ENCODE results near the gene PTDSS2.
"Not testable (repeated sequence)": the region's sequence is repeated elsewhere in the genome, so short reads cannot be mapped to it uniquely, and the experiment has no call there.

PTDSS2 gene

DNA sequence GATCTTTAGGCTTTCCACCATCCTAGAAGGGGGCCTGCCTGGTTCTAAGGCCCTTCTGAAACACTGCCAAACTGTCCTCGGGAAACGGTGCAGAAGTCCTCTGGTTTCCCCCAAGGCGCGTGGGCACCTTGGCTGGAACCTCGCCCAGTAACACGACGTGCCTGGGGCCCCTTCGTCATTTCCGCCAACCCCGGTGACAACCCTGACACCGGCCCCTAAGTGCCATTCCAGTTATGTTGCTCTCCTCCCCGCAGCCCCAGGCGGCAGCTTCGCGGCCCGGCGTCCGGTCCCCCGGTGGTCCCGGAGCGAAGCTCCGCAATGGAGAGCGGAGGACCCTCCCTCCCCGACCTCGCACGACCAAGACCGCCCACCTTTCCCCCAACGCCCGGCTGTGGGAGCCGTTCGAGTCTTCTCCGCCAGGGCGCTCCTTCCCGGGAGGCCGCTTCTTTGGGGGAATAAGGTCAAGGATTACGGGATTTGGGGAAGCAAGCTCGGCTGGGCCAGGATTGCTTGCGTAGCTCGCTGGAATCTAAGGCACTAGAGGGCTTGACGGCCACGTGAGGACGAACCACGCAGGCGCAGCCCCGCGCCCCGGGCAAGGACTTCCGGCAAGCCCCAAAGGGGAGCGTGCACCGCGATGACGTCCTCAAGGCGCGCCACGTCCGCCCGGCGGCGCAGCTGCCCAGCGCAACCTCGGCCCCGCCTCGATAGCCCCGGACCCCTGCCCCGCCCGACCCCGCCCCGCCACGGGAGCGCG is 56.3 kb downstream of the PTDSS2 start:
- DNase-seq (ENCODE audit: low read depth), result peak; percentile 92

DNA sequence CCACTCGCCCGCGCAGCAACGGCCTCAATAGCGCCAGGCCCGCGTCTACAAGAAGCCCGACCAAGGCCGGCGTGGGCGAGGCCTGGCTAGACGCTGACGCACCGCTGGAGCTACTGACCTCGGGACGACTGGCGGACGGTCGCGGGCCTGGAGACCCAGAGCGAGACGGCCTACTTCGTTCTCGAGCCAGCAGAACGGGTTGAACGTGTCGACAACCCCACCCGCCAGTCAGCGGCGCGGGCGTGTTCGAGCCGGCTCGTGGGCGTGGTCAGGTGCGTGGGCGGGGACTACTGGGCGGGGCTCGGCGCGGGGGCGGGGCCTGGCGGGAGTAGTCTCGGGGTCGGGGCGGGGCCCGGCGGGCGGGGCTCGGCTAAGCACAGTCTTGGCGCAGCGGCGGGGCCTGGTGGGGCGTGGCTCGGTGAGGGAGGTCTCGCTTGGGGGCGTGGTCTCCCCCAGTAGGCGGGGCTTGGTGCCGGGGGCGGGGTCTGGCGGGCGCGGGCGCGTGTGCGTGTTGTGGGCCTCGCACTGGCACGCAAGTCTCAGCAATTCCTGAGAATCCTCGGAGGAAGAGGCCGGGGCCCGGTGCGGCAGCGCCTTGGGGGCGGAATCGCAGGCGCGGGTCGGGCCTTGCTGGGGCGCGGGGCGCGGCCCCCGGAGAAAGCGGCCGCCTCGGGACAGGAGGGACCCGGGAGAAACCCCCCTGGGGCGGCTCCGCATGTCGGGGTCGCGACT is 57.1 kb downstream of the PTDSS2 start, which contains the start of gene RNH1:
Gene RNH1 (minus strand): TSS at position 248 of the 732 bp plus-strand sequence. CDS start 5,080 bp downstream, outside the sequence.
- DNase-seq (ENCODE audit: low read depth), result peak; percentile 86

DNA sequence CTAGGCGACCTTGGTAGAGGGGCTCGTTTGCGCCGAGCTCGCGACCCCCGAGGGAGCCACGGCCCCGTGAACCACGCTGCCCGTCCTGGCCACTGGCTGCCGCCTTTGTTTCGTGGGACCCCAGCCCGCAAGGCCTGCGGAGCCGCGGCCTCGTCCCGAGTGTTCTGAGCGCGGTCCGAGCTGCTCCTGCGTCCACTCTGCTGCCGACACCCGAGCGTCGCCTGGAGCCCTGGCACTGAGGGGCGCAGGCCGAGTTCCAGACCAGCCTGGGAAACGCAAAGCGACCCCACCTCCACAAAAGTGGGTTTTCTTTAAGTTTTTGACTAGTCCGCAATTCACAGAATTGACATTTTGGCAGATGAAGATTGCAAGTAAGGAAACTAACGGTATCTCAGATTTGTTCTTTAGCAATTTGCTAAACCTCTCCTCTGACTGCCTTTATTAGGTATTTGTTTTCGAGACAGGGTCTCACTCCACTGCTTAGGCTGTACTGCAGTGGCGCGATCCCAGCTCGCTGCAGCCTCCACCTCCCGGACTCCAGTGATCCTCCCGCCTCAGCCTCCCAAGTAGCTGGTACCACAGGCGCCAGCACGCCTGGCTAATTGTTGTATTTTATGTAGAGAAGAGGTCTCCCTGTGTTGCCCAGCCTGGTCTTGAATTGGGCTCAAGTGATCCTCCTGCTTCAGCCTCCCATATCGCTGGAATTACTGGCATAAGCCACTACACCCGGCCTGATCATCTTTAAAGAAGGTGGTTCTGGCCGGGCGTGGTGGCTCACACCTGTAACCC is 57.8 kb downstream of the PTDSS2 start:
- no peak for DNase-seq (ENCODE audit: low read depth)

DNA sequence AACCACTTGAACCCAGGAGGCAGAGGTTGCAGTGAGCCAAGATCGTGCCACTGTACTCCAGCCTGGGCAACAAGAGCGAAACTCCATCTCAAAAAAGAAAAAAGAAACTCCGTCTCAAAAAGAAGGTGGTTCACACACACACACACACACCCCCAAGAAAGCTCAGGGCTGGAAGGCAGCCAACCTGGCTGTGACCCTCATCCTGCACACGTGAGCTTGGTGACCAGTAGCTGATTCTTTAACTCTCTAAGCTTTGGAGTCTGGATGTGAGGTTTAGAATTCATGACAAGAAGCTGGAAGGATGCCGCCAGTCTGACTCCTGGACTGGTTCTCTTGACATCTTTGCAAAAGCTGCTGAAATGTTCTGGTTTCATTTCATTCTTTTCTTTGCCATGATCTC is 58.9 kb downstream of the PTDSS2 start:
- no peak for DNase-seq (ENCODE audit: low read depth)

DNA sequence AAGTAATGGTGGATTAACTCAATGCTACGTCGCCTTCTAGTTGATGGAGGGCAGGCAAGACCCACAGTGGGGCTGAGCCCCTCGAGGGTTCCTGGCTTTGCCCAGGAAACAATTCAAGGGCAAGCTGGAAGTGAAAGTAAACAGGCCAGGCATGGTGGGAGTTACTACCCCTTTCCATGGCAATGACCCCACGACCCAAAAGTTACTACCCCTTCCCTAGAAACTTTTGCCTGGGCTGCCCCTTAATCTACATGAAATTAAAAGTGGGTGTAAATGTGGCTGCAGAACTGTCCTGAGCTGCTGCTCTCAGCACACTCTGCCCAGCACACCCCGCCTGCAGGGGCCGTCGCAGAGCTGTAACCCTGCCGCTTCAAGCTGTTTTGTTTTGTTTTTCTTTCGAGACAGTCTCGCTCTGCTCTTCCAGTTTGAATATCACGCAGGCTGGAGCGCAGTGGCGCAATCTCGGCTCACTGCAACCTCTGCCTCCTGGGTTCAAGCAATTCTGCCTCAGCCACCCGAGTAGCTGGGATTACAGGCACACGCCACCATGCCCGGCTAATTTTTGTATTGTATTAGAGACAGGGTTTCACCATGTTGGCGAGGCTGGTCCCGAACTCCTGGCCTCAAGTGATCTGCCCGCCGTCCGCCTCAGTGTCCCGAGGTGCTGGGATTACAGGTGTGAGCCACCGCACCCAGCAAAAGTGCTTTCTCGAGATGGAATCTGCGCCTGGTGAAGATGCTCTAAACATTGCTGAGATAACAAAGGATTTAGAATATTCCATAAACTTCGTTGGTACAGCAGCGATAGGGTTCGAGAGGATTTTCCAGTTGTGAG is 62.9 kb downstream of the PTDSS2 start:
- DNase-seq (ENCODE audit: low read depth), result no peak

DNA sequence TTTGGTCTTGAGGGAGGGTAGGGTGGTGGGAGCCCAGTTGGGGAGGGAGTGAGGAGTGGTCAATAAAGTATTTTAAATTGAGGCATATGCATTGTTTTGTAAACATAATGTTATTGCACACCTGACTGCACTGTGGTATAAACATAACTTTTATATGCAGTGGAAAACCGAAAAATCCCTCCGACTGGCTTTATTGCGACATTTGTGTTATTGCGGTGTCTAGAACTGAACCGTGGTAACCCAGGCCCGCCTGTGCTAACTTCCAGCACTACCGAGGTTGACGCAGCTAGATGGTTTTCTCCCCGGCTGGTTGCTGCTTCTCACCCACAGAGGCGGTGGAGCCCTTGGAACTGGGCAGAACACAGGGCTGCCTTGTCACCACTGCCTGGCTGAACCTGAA is 64.5 kb downstream of the PTDSS2 start:
- DNase-seq (ENCODE audit: low read depth), result no peak

DNA sequence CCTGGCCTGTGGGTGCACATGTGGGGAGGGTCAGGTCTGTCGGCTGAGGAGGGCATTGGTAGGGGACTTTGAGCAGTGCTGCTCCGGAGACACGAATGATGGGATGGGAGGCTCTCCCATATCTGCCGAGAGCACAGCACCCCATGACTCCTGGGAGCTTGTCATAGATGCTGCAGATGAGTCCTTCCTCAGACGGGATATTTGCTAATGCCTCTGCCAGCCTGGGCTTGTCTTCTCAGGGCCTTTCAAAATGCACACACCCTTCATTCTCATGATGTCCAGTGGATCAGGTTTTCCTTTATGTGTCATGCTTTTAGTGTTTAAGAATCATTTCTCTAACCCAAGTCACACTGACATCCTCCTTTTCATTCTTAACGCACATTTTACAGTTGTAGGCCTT is 65.1 kb downstream of the PTDSS2 start:
- DNase-seq (ENCODE audit: low read depth), result no peak

DNA sequence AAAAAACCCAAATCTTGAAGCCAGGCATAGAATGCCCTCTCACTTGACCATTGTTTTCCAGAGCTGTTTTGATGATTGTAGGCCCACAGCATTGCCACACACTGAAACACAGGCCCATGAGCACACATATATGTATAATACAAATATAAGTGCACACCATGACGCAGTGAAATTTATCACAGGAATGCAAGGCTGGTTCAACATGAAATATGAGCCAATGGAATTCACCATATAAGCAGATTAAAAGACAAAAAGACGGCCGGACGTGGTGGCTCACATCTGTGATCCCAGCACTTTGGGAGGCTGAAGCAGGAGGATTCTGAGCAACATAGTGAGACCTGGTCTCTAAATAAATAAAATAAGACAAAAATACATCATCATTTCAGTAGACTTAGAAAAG is 66.3 kb downstream of the PTDSS2 start:
- no peak for DNase-seq (ENCODE audit: low read depth)

DNA sequence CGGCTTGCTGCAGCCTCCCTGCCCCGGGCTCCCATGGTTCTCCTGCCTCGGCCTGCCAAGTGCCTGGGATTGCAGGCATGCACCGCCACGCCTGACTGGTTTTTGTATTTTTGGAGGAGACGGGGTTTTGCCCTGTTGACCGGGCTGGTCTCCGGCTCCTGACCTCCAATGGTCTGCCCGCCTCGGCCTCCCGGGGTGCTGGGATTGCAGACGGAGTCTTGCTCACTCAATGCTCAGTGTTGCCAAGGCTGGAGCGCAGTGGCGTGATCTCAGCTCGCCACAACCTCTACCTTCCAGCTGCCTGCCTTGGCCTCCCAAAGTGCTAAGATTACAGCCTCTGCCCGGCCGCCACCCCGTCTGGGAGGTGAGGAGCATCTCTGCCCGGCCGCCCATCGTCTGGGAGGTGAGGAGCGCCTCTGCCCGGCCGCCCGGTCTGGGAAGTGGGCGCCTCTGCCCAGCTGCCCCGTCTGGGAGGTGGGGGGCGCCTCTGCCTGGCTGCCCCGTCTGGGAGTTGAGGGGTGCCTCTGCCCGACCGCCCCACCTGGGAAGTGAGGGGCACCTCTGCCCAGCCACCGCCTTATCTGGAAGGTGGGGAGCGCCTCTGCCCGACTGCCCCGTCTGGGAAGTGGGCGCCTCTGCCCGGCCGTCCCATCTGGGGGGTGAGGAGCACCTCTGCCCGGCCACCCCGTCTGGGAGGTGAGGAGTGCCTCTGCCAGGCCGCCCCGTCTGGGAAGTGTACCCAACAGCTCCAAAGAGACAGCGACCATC is 67.0 kb downstream of the PTDSS2 start:
- not testable (repeated sequence) for DNase-seq (ENCODE audit: low read depth)

DNA sequence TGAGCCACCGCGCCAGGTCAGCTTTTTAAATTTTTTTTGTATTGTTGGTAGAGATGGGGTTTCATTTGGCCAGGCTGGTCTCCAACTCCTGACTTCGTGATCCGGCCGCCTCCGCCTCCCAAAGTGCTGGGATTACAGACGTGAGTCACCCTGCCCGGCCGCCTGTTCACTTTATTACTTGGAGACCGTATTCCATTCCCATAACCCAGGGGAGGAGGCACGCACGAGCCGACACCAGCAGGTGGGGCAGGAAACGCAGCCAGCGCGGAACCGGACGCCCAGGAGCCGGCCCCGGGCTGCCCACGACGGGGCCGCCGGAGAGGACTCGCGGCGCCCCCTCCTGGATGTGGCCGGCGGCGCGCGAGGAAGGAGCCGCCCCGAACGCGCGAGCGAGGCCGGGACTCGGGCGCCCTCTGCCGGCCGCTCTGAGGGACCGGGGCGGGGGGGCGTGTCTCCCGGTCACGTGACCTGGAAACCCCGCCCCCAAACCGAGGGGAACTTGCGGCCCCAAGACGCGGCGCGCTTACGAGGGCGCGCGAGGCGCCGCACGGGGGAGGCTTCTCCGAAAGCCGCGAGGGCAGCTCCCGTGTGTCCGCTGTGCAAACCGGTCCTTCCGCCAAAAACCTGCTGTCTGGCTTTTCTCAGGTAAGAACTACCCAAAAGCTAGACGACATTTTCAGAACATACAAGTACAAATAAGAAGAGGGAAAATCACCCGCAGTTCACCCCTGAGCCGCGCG is 68.6 kb downstream of the PTDSS2 start:
- DNase-seq (ENCODE audit: low read depth), result peak; percentile 95

DNA sequence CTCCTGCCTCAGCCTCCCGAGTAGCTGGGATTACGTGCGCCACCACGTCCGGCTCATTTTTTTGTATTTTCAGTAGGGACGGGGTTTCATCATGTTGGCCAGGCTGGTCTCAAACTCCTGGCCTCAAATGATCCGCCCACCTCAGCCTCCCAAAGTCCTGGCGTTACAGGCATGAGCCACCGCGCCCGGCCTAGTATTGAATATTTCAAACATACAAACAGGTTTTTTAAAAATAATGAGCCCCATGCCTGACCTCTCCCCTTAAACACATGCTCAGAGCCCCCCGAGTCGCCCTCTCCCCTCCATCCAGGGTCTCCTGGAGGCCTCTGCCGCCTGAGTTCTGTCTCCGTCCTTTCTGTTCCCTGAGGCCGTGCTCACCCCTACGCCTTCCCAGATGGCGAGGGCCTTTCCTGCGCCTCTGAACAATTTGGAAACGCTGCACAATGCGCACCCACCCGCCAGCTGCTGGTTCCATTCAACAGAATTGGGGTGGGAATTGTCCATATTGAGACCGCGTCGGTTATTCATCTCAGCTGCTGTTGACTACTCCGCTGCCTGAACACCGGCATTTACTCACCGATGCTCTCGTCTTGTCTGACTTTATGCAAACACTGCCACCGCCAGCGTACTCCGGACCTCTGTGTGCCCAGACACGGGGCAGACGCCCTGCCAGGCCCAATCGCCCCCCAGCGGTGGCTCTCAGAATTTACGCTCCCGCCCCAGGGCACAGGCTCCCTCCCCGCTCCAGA is 70.5 kb downstream of the PTDSS2 start:
- DNase-seq (ENCODE audit: low read depth), result no peak

DNA sequence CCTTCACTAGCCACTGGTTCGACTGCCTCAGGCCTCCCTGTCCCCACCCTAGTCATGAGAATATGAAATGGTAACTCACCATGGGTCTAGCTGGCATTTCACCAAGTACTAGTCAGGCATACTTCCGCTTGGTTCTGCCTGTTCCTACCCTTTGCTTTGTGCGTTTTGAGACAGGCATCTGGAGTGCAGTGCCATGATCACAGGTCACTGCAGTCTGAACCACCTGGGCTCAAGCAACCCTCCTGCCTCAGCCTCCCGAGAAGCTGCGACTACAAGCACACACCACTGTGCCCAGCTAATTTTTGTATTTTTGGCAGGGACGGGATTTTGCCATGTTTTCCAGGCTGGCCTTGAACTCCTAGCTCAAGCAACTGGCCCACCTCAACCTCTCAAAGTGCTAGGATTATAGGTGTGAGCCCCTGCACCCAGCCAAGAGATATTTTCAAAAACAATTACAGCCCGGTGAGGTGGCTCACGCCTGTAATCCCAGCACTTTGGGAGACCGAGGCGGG is 71.2 kb downstream of the PTDSS2 start:
- DNase-seq (ENCODE audit: low read depth), result no peak

DNA sequence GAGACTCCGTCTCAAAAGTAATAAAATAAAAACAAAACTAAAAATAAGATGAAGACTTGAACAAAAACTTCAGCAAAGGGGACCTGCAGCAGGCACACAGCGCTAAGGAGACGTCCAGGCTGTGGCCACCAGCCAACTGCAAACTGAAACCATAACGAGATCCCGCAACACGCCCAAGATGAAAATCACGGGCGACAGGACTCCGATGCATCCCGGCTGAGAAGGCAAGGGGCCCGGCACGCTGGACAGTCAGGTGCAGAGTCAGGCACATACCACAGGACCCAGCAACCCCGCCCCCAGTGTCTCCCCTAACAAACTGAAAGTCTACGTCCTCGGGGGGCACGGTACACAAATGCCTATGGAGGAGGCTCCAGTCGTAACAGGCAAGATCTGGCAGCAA is 76.1 kb downstream of the PTDSS2 start:
- no peak for DNase-seq (ENCODE audit: low read depth)

DNA sequence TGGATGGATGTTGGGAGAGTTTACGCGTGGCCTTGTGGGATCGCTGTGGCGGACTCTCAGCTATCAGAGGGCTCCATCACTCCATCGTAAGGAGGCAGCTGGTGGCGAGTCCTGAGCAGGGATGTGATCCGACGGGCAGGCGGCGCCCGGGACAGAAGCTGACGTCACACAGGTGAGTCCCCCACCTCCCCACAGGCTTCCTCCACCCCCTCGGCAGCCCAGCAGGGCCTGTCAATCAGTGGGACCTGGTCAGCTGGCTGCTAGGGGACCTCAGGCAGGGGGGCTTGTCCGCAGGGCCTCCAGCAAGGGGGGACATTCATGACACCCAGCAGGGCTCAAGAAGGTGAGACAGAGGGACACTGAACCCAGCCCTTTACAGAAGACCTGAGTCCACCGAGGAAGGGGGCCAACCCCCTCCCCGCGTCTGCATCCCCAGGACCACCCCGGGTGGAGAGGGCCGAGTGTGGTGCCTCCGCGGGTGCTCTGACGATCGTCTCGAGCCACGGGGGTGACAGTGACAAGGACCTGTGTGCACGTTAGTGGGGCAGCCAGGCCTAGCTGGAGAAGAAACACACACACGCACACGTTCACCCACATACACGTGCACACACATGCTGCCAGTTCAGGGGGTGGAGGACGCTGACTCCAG is 78.2 kb downstream of the PTDSS2 start:
- DNase-seq (ENCODE audit: low read depth), result no peak

DNA sequence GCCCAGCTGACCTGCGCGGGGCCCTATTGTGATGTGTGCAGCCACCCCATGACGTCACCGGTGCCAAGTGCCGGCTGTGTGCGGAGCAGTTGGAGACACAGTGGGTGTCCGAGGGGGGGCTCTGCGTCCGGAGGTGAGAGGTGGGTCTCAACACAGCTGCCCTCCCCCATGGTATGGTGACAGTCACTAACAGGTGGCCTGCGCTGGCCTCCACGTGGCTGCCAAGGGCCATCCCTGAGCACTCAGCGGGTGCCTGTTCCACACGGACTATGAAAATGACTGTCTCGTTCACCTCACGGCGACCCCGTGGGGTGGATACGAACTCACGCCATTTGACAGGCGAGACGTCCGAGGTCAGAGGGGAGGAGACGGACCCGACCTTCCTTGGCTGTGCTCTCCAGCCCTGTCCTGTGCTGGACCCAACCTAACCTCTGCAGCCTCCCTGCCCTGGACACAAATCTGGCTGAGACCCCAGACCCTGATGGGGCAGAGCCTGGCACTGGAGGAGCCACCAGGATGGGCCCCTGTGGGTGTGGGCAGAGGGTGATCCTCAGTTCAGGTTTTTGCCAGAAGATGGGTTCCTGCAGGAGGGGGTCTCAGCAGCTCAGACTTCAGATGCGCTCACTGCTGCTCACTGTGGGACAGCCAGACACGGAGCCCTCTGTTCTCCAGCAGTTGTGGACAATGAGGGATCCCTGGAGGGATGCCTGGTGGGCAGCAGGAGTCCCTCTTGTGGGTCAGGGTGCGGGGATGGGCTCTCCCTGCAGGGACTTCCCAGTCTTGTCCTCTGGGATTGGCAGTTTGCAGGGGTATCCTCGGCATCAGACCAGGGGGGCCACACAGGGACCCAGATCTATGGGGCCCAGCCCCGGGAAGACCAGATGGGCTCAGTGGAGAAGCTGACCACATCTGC is 79.0 kb downstream of the PTDSS2 start:
- no peak for DNase-seq (ENCODE audit: low read depth)

DNA sequence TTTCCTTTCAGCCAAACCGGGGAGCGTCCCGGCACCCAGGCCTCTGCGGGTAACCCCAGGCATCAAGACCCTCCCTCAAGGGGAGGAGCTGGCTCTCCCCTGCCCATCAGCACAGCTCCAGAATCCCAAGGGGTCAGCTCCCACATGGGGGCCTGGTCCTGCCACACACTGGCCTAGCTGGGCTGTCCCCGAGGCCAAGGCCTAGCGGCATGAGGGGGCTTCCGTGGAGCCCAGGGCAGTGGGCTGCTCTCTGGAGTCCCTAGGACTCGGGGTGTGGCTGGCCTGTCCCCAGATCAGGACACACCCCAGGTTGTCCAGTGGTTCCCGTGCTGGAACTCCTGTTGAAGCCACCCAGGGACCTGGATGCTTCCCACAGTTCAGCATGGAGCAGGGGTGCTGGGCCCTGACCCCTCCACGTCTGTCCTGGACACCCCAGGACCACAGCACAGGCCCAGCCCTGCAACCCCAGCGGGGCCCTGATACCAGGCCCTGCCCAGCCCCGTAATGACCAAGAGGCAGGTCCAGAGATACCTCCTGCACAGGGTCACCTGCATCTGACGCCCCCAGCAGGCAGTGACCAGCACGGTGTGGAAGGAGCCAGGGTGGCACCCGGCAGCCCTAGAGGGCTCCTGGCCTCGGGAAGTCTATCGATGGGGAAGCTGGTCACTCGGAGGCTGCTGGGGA is 79.8 kb downstream of the PTDSS2 start:
- DNase-seq (ENCODE audit: low read depth), result no peak
